ENCODE measurements around the gene MGST2.
A peak's percentile ranks its signal among the peaks of the same experiment; 100 is the strongest.
"Not testable (repeated sequence)": the region's sequence is repeated elsewhere in the genome, so short reads cannot be mapped to it uniquely, and the experiment has no call there.

The MGST2 gene

DNA sequence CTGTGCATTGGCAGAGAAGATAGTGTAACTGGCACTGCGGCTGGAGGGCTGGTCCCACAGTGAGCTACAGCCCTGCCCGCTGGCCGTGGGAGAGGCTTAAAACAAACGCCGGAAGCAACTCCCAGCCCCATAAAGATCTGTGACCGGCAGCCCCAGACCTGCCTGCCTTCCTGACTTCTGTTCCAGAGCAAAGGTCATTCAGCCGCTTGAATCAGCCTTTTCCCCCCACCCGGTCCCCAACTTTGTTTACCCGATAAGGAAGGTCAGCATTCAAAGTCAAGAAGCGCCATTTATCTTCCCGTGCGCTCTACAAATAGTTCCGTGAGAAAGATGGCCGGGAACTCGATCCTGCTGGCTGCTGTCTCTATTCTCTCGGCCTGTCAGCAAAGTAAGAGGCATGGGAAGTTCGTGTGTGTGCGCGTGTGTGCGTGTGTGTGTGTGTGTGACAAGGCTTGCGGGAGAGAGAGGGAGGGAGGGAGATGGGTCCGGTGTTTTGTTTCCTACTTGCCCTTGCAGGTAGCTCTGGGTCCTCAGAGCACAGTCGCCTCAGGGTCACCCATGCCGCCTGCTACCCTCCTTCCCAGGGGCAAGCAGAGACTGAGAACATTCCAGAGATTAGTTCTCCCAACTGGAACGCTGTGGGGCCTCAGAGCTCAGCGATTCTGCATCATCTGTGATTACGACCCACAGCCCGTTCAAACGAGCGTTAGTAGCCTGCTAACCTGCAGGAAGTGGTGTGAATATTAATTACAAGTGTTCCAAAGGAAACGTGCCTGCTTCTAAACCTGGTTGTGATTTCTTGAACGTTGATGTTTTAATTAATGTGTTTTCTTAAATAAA is at the start of gene MGST2:
TSS of gene MGST2 (plus strand) at position 130 of the 840 bp plus-strand sequence. CDS start at position 331, 201 bp downstream.
- peak within 1 kb of the TSS; percentile 52 for H3K4me3 ChIP-seq (ENCODE audit: low read depth, low read length)
- DNase-seq (ENCODE audit: low read depth): peak; percentile 56

DNA sequence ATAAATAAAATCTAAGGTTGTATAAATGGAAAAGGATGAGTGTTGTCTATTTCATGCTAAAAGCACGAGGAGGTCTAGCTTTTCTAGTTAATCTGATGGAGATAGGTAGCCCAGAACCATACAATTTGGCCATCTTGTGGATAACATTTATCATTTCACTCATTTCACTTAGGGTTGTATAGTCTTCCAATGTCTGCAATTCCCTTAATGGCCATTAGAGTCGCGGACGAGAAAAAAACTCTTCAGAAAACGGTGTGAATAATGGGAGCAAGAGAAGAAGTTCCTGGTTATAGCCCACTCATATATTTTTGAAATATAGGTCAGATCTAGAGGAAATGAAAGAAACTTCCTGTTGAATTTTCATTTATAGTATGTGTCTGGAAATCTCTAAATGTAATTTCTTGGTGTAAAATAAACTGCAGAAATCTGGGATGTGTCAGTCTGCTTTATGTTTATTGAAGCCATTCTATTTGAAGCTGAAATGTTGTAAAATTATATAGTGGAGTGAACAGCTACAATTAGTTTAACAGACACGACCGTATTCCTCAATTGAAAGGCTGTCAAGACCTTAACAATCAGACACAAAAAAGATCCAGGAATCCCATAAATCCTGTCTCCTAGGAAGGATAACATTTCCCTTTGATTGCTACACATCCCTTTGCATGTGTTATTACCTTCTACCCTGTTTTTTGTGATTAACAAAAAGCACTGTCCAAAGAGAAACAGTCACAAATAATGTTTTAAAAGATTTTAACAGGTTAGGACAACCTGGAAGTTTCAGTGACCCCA is 47.7 kb upstream of the MGST2 start:
- no peak for DNase-seq (ENCODE audit: low read depth)
- no peak overlapping the region for H3K4me3 ChIP-seq (ENCODE audit: low read depth, low read length)

DNA sequence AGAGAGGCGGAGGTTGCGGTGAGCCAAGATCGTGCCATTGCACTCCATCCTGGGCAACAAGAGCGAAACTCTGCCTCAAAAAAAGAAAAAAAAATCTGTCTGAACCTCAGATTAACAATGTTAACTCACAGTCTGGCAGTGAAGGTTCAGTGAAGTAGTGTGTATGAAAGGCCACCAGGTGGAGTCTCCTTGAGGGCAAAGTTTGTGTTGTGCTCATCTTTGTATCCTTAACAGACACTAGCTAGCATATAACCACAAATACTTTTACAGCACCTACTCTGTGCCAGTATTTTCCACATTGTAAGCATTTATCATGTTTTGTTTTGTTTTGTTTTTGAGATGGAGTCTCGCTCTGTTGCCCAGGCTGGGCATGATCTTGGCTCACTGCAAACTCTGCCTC is 46.0 kb upstream of the MGST2 start:
- DNase-seq (ENCODE audit: low read depth): no peak
- H3K4me3 ChIP-seq (ENCODE audit: low read depth, low read length): no peak overlapping the region

DNA sequence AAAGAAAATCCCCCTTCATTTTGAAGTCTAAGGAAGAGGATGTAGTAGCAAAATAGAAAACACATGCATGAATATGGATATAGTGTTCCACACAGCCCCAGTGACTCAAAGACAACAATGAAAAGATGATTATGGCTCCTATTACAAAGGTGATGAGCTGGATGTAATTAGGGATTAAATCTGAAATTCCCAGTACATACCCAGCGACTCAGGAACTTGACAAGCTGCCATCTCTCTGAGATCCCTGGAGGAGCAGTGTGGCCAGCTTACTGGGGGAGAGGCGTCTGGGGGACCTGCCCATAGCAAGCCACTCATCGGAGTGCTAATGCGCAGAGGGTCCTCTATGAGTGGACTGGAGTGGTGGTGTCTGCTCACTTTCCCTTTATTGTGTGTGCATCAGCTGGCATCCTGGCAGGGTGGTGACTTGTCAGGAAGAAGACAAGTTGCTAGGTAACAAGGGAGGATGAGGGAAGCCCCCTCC is 42.7 kb upstream of the MGST2 start:
- H3K4me3 ChIP-seq (ENCODE audit: low read depth, low read length): no peak overlapping the region
- DNase-seq (ENCODE audit: low read depth): no peak

DNA sequence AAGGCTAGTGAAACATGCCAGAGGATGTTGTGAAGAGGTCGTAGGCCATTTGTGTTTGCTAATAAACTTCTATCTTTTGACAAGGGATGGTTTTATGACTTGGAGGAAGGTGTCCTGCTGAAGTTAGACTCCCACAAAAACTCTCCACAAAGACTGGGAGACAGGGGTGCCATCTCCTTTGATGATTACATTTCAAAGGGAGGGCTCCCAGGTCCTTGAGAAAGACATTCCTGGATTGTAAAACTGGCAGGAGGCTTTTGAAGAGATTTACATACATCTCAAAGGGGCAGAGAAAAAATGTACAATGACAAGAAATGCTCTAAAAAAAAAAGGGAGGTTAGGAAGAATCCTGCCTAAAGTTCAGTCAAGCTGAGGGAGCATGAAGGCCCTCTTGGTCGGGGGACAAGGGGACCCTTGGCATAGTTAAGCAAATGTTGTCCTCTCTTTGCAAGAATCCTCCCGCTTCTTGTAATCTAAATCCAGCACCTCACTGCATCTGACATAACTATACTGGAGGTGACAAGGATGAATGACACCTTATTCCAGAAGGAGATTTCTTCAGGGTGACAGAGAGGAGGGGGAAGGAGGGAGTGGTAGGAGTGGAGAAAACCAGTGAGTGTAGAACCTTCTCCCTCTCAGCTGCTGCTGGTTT is 41.1 kb upstream of the MGST2 start:
- no peak for DNase-seq (ENCODE audit: low read depth)
- H3K4me3 ChIP-seq (ENCODE audit: low read depth, low read length): no peak overlapping the region

DNA sequence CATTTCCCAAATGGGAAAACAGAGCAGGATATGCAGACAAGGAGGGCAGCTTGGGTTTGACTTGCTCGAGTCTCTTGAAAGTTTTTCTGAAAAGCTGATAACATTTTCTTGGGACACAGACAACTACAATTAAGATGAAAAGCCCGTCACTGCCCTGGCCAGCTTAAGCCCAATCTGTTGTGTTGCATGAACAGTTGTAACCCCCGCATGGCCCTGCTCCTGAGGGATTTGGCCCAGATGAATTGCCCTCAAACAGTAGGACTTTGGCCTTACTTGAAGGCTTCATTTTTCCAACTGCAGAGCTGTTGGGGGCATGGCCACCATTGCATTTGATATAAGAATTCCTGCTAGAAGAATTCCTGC is 40.5 kb upstream of the MGST2 start:
- DNase-seq (ENCODE audit: low read depth): no peak
- no peak overlapping the region for H3K4me3 ChIP-seq (ENCODE audit: low read depth, low read length)

DNA sequence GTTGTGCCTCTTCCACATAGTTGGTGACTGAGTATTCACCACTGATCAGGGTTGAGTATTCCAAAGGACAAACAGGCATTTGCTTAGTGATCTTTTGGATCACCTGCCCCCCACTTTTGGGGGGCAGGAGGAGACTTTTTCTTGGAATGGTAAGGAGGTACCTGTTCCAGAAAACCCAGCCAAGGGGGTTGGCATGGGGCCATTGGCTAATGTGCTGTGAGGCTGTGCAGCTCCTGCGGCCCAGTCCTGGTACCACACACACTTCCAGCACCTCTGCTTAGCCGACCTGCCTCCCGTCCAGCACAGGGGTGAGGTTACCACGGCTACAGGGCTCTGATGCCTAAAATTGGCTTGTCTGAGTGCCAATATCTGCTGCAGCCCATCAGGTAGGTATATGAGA is 40.1 kb upstream of the MGST2 start:
- no peak overlapping the region for H3K4me3 ChIP-seq (ENCODE audit: low read depth, low read length)
- no peak for DNase-seq (ENCODE audit: low read depth)

DNA sequence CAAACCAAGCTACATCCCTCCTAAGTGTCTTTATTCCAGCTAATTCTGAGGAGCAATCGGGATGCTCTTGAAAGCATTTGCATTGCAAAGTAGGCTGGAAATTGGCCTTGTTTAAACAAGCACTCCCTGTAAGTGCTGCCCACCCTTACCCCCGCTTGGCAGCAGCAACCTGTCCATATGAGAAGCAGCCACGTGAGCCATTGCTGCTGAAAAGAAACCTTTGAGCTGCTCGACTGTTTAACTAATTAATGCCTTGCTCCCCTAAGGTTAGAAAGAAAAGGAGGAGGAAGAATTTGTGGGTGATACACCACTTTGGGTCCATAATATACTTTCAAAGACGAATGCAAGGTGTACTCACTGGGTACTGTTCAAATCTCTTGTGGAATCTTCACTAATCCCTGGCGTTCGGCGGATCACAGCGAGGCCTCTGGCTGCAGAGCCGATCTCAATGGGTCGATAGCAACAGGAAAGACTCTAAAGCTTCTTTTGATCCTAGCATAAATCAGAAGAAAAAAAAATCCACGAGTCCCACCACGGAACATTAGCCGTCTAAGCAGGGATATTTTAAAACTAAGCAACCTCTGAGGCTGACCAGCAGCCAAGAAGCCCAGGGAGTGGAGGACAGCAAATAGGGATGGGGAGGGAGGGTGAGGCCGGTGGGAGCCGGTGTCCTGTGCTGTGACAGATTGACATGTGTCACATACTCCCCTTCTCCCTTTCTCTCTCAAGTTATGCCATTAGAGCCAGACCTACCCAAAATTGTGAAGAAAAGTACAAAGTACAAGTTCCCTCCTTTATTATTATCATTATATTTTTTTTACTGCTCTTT is 37.2 kb upstream of the MGST2 start:
- H3K4me3 ChIP-seq (ENCODE audit: low read depth, low read length): no peak overlapping the region
- DNase-seq (ENCODE audit: low read depth): no peak

DNA sequence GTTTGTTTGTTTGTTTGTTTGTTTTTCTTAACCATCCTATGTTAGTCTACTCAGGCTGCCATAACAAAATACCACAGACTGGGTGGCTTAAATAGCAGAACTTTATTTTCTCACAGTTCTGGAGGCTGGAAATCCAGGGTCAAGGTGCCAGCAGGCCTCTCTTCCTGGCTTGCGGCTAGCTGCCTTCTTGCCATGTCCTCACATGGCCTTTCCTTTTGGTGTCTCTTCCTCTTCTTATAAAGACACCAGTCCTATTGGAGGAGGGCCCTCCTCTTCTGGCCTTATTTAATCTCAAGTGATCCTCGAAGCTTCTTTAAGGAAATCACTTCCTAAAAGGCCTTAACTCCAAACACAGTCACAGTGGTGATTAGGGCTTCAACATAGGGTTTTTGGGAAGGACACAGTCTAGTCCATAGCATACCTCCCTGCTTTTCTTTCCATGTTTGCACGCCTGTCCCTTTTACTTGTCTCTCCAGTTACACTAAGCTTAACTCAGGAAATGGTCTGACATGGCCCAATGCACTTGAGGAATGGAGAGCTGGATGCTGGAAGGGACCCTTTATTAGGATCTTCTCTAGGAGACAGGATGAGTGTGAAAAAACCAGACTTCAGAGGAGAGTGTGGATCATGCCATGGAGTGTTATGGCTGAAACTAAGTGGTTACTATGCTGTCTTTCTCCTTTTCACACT is 36.0 kb upstream of the MGST2 start:
- no peak for DNase-seq (ENCODE audit: low read depth)
- no peak overlapping the region for H3K4me3 ChIP-seq (ENCODE audit: low read depth, low read length)

DNA sequence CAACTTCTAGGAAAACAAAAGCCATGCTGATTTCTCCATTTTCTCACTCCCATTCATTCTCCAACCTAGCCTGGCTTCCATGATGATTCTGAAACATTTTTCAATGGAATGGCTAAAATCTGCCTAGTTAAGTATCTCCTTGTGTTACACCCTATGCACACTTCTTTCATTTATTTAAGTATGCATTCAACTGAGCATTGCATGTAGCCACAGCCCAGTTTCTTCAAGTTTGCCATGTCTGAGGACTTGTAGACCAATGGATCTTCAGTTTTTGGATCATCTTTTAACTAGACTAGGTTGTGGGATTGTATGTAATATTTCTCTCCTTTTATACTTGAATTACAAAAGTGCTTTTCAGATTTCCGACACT is 35.5 kb upstream of the MGST2 start:
- H3K4me3 ChIP-seq (ENCODE audit: low read depth, low read length): no peak overlapping the region
- no peak for DNase-seq (ENCODE audit: low read depth)

DNA sequence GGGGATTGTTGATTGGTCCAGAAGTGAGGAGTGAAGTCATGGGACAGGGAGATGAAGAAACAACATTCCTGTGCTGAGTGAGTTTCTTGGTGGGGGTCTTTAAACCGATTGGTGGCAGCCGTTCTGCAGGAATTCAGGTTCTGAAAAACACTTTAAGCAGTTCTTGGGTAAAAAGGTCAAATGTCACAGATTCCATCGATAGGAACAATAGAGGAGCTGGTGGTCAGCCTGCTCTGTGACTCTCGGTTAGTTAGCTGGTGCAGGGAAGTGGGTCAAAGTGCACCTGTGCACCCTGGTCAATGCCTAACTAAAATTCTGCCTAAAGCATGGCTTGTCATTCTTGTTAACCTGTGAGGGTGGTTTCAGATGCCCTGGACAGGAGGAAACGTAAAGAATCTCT is 34.6 kb upstream of the MGST2 start:
- H3K4me3 ChIP-seq (ENCODE audit: low read depth, low read length): no peak overlapping the region
- DNase-seq (ENCODE audit: low read depth): no peak

DNA sequence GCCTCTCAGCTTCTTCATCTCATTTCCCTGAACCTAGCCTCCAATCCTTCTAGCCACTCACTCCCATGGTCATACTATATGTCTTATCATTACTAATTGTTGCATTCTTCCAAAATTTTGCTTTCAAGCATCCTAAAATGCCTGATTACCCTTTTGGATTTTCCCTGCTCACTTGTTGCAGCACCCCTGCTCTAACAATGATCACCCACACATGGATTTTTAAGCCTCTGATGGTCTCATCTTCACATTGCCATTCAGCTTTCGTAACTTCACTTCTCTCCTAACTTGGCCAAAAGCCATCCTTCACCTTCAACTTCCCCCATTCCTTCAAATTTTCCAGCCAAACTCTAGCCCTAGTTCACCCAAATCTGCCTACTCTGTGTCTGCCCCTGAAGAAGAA is 33.8 kb upstream of the MGST2 start:
- H3K4me3 ChIP-seq (ENCODE audit: low read depth, low read length): no peak overlapping the region
- DNase-seq (ENCODE audit: low read depth): no peak

DNA sequence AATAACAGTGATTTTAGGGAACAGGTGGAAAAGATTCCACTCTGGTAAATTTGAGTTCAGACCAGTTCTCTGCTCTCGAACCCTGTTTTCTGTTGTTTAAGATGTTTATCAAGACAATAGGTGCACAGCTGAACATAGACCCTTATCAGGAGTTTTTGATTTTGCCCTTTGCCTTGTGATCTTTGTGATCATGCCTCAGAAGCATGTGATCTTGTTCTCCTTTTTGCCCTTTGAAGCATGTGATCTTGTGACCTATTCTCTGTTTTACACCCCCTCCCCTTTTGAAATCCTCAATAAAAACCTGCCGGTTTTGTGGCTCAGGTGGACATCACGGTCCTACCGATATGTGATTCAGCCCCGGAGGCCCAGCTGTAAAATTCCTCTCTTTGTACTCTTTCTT is 32.9 kb upstream of the MGST2 start:
- H3K4me3 ChIP-seq (ENCODE audit: low read depth, low read length); DNase-seq (ENCODE audit: low read depth): not testable (repeated sequence)

DNA sequence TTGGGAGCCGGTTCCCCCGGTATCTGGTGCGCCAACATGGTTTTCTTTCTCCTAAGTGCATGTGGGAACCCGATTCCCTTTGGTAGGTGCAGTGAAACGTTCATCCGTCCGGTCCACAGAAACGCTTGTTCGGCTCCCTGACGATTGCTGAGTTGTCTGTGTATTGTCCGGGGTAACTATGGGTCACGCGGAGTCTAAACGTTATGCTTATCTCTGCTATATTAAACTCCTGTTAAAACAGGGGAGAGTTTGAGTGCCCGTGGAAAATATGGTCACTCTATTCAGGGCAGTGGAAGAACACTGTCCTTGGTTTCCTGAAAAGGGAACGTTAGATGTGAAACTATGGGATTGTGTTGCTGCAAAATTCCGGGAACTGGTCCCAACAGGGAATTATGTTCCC is 32.4 kb upstream of the MGST2 start:
- DNase-seq (ENCODE audit: low read depth): no peak
- H3K4me3 ChIP-seq (ENCODE audit: low read depth, low read length): no peak overlapping the region

DNA sequence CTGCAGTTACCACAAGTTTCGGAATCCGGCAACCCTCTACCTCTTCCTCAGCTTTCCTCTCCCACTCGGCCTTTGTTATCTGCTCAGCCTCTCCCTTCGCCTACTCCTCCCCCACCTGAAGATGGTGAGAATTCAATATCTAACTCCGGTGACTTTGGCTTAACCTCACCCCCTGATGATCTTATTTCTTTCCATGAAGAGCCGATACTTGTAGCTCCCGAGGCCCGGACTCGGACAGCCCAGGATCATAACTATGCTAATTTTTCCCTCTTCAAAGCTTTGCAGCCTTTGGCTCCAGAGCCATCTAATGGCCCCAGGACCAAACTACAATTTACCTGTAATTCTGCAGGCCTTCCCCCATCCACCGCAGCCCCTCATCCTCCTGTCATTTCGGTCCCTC is 32.0 kb upstream of the MGST2 start:
- no peak for DNase-seq (ENCODE audit: low read depth)
- H3K4me3 ChIP-seq (ENCODE audit: low read depth, low read length): no peak overlapping the region

DNA sequence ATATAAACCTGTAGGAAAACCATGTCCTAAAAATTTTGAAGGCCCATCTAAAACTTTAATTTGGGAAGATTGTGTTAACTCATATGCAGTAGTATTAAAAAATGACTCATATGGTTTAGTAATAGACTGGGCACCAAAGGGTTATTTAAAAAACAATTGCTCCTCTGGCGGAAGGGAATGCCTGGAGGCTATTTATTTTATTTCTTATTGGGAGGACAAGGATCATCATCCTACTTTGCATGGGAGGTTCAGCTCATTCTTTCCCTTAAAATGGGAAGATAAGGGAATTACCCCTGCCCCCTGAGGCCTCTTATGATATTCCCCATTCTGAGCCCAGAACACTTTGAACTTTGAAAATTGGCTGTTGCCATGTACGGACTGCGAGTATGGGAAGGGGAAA is 29.7 kb upstream of the MGST2 start:
- no peak overlapping the region for H3K4me3 ChIP-seq (ENCODE audit: low read depth, low read length)
- DNase-seq (ENCODE audit: low read depth): no peak

DNA sequence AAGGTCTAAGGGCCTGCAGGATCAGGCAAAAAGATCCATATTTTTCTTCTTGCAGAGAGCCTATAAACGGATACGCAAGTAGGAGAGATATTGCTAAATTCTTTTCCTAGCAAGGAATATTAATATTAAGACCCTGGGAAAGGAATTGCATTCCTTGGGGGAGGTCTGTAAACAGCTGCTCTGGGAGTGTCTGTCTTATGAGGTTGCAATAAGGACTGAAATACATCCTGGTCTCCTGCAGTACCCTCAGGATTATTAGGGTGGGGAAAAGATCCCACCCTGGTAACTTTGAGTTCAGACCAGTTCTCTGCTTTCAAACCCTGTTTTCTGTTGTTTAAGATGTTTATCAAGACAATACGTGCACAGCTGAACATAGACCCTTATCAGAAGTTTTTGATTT is 27.3 kb upstream of the MGST2 start:
- not testable (repeated sequence) for DNase-seq (ENCODE audit: low read depth); H3K4me3 ChIP-seq (ENCODE audit: low read depth, low read length)

DNA sequence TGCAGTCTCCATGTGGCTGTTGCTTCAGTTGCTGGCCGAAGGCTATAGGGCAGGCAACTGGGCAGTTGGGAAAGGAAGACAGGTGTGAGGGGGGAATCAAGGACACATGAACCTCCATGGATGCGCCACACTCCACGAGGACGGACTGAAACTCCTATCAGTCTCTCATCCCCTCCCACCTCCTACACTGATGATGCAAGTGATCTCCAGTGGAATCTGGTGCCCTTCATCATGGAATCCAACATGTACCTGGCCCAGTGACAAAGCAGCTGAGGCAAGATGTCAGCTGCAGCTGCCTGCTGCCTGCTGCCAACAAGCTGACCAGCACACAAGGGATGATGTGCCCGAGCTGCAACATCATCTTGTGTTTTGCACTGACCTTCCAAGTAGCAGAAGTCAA is 26.0 kb upstream of the MGST2 start:
- no peak overlapping the region for H3K4me3 ChIP-seq (ENCODE audit: low read depth, low read length)
- DNase-seq (ENCODE audit: low read depth): peak; percentile 26

DNA sequence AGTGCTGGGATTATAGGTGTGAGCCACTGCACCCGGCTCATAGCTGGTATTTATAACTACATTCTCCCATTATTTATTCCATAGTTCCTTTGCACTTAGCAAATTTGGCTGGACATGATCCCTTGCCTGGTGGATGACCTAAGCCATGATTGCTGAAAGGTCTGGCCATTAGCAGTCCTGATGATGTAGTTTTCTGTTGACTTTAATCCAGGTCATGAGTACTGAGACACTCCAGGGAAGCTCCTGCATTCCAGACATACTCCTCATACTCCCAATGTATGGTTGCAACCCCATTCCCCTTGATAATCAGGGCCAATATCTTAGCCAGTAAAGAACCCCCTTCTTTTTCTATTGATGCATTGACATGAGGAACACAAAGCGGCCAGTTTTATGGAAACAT is 24.4 kb upstream of the MGST2 start:
- no peak for DNase-seq (ENCODE audit: low read depth)
- H3K4me3 ChIP-seq (ENCODE audit: low read depth, low read length): no peak overlapping the region

All from skeletal muscle cell (primary cell).